K562 (cell line): ENCODE data around the gene SCRN2. TPM values are rescaled to one million over a fixed set of nuclear protein-coding genes. Genes with fewer than 3 reads are reported as not detected.

ENCODE experiments used
- CBFA2T2 ChIP-seq: fragments of 450-650 bp; conservative IDR thresholded peaks from 2 replicates; pipeline ENCODE4 v1.6.1; 2017; ENCODE audit warnings: mild to moderate bottlenecking
- CCNT2 ChIP-seq: IDR thresholded peaks from 2 replicates; pipeline ENCODE4 v1.6.1; 2011; ENCODE audit warnings: borderline replicate concordance, low read depth, mild to moderate bottlenecking, moderate library complexity, mixed read lengths, low read length; ENCODE audit not compliant: insufficient read length; ENCODE audit errors: extremely low read depth
- ESRRA ChIP-seq: fragments of 450-650 bp; IDR thresholded peaks from 2 replicates; pipeline ENCODE4 v1.6.1; 2014; ENCODE audit warnings: low read depth, mild to moderate bottlenecking, moderate library complexity, borderline replicate concordance
- FUS ChIP-seq: fragments of 200-400 bp; formaldehyde crosslinking; optimal IDR thresholded peaks from 2 replicates; pipeline ENCODE3; 2017; ENCODE audit warnings: low read depth, low read length
- GATAD2B ChIP-seq: fragments of 450-650 bp; IDR thresholded peaks from 2 replicates; pipeline ENCODE4 v1.6.1; 2017; ENCODE audit warnings: mild to moderate bottlenecking, borderline replicate concordance
- MAZ ChIP-seq, 2 experiments: fragments of 450-650 bp in 1 of 2; sonication (generic) in 1 of 2; formaldehyde crosslinking; IDR thresholded peaks in 1 of 2; conservative IDR thresholded peaks in 1 of 2; 2 replicates each; pipeline versions ENCODE4 v1.4.0 to v1.5.0; 2020; ENCODE audit warnings: mild to moderate bottlenecking in 1 of 2, missing genetic modification reagents in 1 of 2
- MCM2 ChIP-seq: fragments of 450-650 bp; IDR thresholded peaks from 2 replicates; pipeline ENCODE4 v1.6.1; 2017; ENCODE audit warnings: low read depth, mild to moderate bottlenecking
- PML ChIP-seq: IDR thresholded peaks from 2 replicates; pipeline ENCODE4 v1.6.1; 2012; ENCODE audit warnings: low read length, inconsistent platforms
- RBM14 ChIP-seq: fragments of 200-400 bp; formaldehyde crosslinking; IDR thresholded peaks from 2 replicates; pipeline ENCODE4 v1.6.1; 2018; ENCODE audit warnings: low read depth, mild to moderate bottlenecking, low read length, moderate library complexity, borderline replicate concordance; ENCODE audit not compliant: insufficient read depth
- RFX5 ChIP-seq: IDR thresholded peaks from 2 replicates; pipeline ENCODE4 v1.6.1; 2011; ENCODE audit warnings: low read depth, mild to moderate bottlenecking, improper control_type of control experiment, low read length
- SMARCB1 ChIP-seq: IDR thresholded peaks from 2 replicates; pipeline ENCODE4 v1.6.1; 2011; ENCODE audit warnings: improper control_type of control experiment, low read depth; ENCODE audit not compliant: insufficient read length
- U2AF2 ChIP-seq: fragments of 200-400 bp; formaldehyde crosslinking; optimal IDR thresholded peaks from 2 replicates; pipeline ENCODE3; 2017; ENCODE audit warnings: low read depth, mild to moderate bottlenecking, low read length
- ZNF24 ChIP-seq: fragments of 450-650 bp; IDR thresholded peaks from 2 replicates; pipeline ENCODE4 v1.6.1; 2016
- polyA plus RNA-seq, 8 experiments: library from polyadenylated mRNA; depleted of rRNA in 4 of 8; stranded (reverse) in 5 of 8; unstranded in 3 of 8; fragments of >200 nt; fragmentation: Nextera tagmentation in 2 of 8; fragmentation: Illumina TruSeq in 1 of 8; extraction: Ambion mirVana in 2 of 8; extraction: Trizol in 1 of 8; gene quantifications; 2 replicates each; pipeline versions ENCODE4 v1.2.1 to v1.2.3, GENCODE V29; 2011 to 2014; ENCODE audit warnings: inconsistent platforms in 1 of 8, missing spikeins in 1 of 8
- total RNA-seq, 7 experiments: library from RNA; depleted of rRNA in 6 of 7; stranded (reverse); fragments of >200 nt in 6 of 7; fragmentation: Illumina TruSeq in 2 of 7; extraction: Trizol in 2 of 7; gene quantifications; 2 replicates each; pipeline versions ENCODE4 v1.2.1 to v1.2.3, GENCODE V29; 2011 to 2021; ENCODE audit warnings: low replicate concordance in 1 of 7
- TF ChIP-seq, protein P1 (sequence below): fragments of 250-450 bp; sonication (Bioruptor Pico); IDR thresholded peaks from 2 replicates; pipeline ENCODE4 v1.4.0; 2020; ENCODE audit warnings: mild to moderate bottlenecking, moderate library complexity
- TF ChIP-seq, protein P2 (sequence below): sonication (generic); formaldehyde crosslinking; IDR thresholded peaks from 2 replicates; pipeline ENCODE4 v1.8.1; 2023; ENCODE audit warnings: mild to moderate bottlenecking, missing genetic modification reagents

Gene SCRN2
- total and polyA plus RNA-seq, 9 of the 15 experiments (the other 6 are each of a cell fraction or from before 2014, with no cell fraction given): 0.25 to 32.9 (median 13.6) TPM

DNA sequence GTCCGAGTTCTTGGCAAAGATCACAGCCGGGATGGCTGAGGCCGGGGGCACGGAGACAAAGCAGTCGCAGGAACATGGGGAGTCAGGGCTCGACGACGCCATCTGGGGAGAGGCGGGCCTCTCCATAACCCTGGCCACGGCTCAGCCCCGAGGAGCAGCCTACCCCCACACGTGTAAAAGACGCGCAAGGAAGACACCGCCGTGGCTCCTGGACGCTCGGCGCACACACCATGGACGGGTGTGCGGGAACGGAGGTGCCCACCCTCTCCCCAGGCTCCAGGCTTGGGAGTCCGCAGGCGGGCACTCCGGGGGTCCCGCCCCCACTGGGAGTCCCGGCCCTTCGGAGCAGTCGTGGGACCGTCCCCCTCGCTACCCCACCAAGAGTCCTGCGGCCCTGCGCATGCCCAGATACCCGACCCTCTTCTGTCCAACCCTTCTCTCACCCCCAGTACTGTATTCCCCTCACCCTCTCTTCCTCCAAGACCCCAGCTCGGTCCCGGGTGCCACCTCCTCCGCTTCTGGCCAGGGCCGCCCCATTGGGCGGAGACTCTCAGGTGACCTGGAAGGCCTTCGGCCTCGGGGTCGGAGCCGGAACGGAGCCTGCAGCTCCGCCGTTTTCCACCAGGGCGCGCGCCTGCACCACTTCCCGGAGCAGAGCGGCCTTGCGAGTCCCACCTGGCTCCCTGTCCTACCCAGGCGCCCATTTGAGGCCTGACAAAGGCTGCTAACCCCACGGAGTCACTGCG lies at the start of gene SCRN2 (continued):
- TF ChIP-seq CCNT2: no peak
- TF ChIP-seq PML: 0 out of 2 replicates have a peak, but pooled peaks have one; percentile 54
- TF ChIP-seq CBFA2T2: no peak
- TF ChIP-seq, protein P1, sequence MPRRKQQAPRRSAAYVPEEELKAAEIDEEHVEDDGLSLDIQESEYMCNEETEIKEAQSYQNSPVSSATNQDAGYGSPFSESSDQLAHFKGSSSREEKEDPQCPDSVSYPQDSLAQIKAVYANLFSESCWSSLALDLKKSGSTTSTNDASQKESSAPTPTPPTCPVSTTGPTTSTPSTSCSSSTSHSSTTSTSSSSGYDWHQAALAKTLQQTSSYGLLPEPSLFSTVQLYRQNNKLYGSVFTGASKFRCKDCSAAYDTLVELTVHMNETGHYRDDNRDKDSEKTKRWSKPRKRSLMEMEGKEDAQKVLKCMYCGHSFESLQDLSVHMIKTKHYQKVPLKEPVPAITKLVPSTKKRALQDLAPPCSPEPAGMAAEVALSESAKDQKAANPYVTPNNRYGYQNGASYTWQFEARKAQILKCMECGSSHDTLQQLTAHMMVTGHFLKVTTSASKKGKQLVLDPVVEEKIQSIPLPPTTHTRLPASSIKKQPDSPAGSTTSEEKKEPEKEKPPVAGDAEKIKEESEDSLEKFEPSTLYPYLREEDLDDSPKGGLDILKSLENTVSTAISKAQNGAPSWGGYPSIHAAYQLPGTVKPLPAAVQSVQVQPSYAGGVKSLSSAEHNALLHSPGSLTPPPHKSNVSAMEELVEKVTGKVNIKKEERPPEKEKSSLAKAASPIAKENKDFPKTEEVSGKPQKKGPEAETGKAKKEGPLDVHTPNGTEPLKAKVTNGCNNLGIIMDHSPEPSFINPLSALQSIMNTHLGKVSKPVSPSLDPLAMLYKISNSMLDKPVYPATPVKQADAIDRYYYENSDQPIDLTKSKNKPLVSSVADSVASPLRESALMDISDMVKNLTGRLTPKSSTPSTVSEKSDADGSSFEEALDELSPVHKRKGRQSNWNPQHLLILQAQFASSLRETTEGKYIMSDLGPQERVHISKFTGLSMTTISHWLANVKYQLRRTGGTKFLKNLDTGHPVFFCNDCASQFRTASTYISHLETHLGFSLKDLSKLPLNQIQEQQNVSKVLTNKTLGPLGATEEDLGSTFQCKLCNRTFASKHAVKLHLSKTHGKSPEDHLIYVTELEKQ (CRISPR knock-in tag): no peak
- no peak for TF ChIP-seq U2AF2
- no peak for TF ChIP-seq RFX5
- TF ChIP-seq RBM14: no peak
- peak; percentile 74 to 87; a peak in 3 of 4 replicates for TF ChIP-seq MAZ (CRISPR knock-in tag; conservative IDR thresholded peaks at IDR 0.05 in 1 of 2, IDR thresholded peaks at IDR 0.05 in 1 of 2)
- TF ChIP-seq GATAD2B: no peak; the same call in 1 of the 2 replicates
- TF ChIP-seq ESRRA: peak; percentile 48; the same call in 1 of the 2 replicates
- TF ChIP-seq SMARCB1: no peak
- TF ChIP-seq, protein P2, sequence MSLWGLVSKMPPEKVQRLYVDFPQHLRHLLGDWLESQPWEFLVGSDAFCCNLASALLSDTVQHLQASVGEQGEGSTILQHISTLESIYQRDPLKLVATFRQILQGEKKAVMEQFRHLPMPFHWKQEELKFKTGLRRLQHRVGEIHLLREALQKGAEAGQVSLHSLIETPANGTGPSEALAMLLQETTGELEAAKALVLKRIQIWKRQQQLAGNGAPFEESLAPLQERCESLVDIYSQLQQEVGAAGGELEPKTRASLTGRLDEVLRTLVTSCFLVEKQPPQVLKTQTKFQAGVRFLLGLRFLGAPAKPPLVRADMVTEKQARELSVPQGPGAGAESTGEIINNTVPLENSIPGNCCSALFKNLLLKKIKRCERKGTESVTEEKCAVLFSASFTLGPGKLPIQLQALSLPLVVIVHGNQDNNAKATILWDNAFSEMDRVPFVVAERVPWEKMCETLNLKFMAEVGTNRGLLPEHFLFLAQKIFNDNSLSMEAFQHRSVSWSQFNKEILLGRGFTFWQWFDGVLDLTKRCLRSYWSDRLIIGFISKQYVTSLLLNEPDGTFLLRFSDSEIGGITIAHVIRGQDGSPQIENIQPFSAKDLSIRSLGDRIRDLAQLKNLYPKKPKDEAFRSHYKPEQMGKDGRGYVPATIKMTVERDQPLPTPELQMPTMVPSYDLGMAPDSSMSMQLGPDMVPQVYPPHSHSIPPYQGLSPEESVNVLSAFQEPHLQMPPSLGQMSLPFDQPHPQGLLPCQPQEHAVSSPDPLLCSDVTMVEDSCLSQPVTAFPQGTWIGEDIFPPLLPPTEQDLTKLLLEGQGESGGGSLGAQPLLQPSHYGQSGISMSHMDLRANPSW (CRISPR knock-in tag): no peak
- TF ChIP-seq FUS: no peak
- no peak for TF ChIP-seq MCM2
- no peak for TF ChIP-seq ZNF24
